ENCODE results near the gene ATG7.

Gene ATG7

DNA sequence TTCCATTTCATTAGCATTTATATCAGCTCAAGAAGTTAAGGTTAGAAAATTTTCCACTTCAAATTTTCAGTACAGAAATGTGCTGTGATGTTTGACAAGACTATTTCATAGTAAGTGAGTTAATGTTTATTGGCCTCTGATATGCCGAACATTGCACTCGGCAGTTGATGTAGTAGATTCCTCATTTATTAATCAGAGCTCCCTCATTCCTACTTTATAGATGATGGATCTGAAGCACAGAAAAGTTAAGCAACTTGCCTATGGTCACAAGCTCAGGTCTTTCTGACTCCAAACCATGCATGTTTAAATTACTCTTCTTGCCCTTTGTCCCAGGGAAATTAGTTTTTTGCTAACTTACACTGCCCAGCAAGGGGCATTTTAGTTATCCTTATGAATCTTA is 92.0 kb downstream of the ATG7 start:
- no peak for FAIRE-seq

DNA sequence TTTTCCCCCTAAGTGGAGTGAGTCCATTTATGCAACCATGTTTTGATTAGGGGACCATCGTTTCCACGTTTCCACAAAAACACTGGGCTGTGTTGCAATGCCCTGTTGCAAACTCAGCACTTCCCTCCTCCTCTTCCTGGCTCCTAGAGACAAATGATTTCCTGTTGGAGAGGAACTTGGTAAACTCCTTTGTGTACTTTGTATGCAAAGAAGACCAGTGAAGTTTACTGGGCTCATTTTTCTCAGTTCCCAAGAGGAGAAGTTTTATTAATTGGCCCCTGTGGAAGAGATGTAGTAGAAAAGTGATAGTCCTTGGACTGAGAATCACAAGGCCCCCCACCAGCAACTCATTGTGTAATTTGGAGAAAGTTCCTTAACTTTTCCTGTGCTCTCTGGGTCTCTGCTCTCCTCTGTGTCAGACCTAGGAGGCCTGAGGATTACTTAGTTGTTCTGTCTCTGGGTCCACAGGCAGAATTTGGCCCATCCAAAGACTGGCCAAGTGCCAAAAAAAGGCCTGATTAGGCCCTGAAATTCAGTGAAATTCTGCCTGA is 95.0 kb downstream of the ATG7 start:
- no peak for FAIRE-seq

GRCh38 chr3:11370191-11370590 is 98.0 kb downstream of the ATG7 start:
- no peak for FAIRE-seq

DNA sequence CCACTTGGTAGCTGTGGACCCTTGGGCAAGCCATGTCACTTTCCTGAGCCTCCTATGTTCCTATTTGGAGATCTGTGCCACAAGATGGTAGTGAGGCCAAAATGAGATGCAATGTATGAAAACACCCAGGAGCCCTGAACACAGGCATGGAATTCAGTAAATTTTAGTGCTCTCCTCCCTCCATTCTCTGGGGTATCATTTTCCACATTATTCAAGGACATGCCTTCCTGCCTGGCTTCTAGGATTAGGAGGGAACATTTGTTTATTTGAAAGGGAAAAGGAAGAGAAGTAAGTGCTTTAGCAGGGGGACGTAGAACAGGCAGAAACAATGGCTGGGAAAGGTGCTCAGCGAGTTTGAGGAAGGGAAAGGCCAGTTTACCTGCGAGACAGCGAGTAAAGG is 98.8 kb downstream of the ATG7 start:
- FAIRE-seq = no peak

DNA sequence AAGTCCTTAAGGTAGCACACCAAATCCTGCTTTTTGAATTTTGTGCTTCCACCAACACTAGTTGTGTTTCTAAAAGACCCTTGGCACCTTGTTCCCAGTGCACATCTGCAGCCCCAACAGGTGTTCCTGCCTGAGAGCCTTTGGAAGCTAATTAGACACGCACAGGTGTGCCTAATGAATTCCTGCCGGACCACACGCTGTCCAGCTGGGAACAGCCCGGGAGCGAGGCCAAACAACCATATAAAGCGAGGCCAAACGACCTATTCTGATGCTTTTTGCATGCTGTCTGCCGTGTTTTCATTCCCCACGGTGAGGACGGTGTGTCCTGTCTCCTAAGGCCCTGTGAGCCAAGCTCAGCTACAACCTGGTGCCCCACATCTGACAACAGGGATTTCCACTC is 99.5 kb downstream of the ATG7 start:
- no peak for FAIRE-seq

DNA sequence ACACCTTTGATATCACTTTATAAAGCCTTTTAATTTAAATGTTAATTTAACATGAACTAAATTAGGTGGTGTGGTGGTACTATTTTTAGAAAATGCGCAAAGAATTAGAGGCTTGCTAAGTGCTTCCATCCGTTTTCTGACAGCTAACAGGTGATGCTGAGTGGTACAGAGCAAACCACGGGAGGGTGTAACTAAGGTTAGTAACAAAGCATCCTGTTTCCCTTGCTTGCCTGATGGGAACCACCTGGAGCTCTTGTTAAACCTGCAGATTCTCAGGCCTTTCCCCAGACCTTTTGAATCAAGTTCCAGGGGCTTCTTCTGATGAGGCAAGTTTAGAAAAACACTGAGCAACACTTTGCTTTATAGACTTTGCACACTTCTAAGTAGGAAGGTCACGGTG is 101.0 kb downstream of the ATG7 start:
- no peak for FAIRE-seq

- FAIRE-seq = no peak
Observed at GRCh38 chr3:11373654-11374053, 101.5 kb downstream of the ATG7 start.

- no peak for FAIRE-seq
Observed at GRCh38 chr3:11375333-11376088, 103.3 kb downstream of the ATG7 start.

DNA sequence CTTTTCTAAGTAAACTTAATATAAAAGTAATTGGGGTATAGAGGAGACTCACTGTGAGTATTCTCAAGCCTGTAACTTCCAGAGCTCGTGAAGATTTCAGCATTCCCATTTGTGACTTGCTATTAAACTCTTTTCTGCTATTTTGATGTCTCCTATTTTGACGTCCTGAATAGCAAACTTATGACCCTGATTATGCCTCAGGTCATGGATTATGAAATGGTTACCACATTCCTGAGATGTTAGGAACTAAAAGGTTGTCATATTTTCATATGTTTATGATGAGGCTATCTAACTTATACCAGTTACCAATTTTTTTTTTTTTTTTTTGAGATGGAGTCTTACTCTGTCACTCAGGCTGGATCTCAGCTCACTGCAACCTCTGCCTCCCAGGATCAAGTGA is 105.5 kb downstream of the ATG7 start:
- FAIRE-seq = no peak

DNA sequence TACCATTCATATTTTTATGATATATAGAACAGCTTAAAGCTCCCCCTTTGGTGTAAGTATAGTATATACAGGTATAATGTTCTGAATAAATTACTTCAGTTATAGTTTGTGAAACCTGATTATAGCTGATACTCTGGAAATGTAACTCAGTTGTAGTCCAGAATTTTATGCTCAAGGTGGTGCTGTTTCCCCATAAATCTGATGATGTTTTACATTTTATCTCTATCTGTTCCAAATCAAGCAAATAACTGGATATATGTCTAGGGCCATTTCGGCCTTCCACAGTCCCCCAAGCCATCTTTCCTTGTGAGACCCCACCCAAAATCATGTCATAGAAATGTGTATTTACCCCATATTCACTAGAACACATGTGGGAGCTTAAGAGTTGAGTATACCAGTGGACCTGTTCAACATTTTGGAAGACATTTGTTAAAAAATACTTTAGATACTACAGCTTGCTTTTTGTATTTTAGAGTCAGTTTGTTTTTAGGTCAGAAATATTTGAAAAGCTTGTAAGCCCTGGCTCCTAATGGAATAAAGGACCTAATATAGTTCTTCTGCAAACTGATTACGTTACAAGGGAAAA is 107.1 kb downstream of the ATG7 start:
- FAIRE-seq = peak; percentile 75

DNA sequence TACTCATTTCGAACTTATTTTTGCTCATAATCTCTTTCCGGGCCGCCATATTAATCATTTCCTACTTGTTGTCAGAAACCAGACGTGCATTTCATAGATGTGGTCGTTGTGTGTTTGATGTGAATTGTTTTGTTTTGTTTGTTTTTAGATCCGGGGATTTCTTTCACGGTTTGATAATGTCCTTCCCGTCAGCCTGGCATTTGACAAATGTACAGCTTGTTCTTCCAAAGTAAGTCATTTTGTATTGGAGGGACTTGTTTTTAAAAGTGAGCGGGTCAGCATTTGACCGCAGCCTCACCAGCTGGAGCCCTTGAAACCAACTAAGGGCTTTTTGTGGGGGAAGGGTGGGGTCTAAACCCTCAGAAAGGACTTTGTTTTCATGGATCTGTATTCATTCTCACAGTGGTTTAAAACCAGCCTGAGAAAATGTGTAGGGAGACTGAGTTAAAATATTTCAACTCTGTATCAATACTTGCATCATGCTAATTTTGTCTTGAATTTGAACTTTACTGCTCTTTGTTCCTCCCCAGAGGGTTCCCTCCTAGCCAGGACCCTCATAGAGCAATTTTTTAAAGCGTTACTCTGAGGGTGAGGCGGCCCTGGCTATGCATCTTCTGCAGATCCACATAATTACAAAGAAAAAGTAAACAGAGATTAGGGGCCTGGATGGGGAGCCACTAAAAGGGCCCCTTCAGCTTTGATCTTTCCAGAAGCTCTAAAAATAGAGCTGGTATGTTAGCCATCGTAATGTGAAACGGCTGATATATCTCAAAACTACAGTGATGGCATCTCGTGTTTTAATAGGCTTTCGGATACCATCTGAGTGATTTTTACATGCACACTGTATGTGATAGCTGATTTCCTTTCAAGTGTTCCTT is 107.9 kb downstream of the ATG7 start:
- no peak for FAIRE-seq

- FAIRE-seq = no peak
Observed at GRCh38 chr3:11381141-11381540, 108.9 kb downstream of the ATG7 start.

- no peak for FAIRE-seq
Observed at GRCh38 chr3:11381563-11381962, 109.4 kb downstream of the ATG7 start.

- FAIRE-seq = no peak
Observed at GRCh38 chr3:11382146-11382745, 110.0 kb downstream of the ATG7 start.

- FAIRE-seq = no peak
Observed at GRCh38 chr3:11384074-11384473, 111.9 kb downstream of the ATG7 start.

DNA sequence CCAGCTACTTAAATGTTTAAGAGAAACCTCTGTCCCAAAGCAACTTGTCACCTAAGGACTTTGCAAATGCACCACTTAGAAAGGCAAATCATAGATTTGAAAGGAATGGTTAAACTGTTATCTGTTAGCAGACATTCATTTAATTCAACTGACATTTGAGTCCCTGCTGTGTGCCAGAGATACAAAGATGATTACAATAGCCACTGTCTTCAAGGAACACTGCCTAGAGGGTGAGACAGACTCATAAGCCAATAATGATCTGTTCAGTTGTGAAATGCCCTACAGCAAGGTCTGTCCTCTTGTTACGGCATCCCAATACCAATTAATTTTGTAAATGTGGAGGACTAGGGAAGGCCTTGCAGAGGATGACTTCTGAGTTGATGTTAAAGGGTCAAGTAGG is 113.1 kb downstream of the ATG7 start:
- no peak for FAIRE-seq

DNA sequence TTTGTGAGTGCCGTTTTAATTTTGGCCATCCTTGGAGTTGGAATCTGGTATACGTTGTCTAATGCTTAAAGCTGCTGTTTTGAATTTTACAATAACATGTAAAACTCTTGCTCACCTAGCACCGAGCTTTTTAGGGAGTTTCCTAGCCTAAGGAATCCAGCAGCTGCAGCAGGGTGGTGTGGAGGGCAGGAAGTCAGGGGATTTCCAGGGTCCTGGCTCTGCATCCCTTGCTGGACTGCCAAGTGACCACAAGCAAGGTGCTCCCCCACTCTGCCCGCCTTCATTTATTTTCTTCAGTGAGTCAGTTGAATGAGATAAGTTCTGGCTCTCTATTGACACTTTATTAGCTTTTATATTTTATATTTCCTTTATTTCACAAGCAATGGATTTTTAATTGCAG is 113.7 kb downstream of the ATG7 start:
- no peak for FAIRE-seq

GRCh38 chr3:11386465-11387113 is 114.4 kb downstream of the ATG7 start:
- no peak for FAIRE-seq

DNA sequence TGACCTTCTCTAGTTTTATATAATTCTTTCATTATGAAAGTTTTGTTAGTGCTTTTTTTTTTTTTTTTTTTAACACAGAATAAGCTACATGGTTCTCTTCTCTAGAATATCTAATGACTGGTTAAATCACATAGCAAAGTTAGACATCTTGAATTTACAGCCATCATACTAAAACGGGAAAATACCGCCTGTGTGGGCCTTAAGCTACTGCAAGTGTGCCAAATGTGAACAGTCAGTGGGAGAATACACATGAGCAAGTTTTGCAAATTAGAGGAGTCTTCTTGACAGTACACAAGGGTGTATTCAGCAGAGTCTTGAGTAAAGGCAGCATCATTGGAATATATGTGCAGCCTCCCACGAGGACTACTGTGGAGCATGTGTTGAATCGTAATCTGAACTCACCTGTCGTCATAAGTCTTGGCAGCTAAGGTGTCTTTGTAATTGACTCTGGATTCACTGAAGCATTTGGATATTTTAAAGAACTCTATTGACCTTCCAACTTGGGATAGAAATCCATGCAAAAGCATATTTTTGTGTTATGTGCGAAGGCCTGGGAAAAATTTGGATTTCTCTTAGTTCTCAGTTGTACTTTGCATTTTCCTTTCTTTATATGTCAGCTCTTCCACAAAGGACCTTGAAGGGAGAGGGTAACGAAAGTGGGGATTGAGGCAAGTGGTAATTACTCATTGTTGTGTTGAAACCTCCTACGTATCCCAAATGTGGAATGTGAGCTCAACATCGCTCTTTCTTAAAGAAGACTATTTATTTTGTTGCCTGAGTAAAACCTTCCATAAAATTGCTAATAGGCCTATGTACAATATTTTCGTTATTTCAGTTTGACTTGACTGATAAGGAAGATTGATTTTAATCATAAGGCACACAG is 117.4 kb downstream of the ATG7 start:
- FAIRE-seq = no peak

DNA sequence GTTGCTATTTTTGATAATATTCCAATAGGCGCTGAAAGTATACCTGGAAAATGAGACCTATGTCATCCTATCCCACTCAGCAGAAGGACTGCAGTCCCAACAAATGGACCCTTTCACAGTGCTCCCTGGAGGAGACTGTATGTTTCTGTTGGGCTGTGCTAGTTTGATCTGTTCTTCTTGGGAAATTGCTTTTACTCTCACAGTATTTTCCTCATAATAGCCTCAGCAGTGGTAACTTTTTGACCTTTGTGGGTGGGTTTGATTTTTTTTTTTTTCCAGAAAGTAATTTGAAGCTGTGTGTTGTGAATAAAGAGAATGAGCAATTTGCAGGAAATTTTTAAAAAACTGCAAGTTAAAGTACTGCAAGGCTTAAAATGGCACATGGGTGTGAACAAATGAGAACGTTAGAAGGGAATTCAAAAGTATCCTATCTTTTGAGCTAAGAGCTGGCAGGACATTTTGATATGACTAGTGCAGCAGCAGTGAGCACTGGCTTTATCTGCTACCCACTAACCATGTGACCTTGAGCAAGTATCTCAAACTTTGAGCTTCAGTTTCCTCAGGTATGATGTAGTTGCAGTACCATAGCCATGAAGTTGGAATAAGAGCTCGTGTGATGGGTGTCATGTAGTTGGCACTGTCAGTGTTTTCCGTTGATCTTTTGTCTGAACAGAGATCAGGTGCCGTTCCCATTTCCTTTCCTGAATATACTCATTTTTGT is 118.4 kb downstream of the ATG7 start:
- no peak for FAIRE-seq
